Measurements from ENCODE around the gene ENKD1. TPM values are rescaled to one million over a fixed set of nuclear protein-coding genes. Genes with fewer than 3 reads are reported as not detected.

The ENKD1 gene
- total and polyA plus RNA-seq, 2 experiments from 2014 or later, result 11.6 to 11.8 TPM

DNA sequence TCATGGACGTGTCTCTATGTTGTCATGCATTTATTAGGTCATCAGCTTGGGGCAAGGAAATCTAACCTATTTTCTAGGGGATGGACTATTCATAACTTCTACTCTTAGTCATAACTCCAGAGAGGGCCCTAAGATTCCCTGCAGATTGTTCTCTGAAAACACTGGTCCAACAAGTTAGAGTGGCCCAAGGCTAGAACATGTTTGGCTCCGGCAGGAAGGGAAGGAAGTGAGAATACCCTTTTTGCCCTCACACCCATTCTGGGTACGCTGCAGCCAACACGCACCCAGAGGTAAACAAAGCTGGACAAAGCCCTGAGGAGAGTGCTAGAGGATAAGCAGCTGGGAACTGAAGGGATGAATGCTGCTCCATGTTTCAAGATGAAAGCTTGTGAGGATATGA, 10.0 kb upstream of the ENKD1 start:
- ATAC-seq (no peak), DNase-seq (ENCODE audit: low spot score) (no peak)
- no peak overlapping the region for H3K27ac Mint-ChIP-seq
- H2AFZ ChIP-seq, result no peak overlapping the region
- H3K4me3 Mint-ChIP-seq, result no peak overlapping the region
- no peaks in the 10 kb centered on the region for H3K4me1 ChIP-seq (ENCODE audit: insufficient read depth)
- H3K9me3 Mint-ChIP-seq, result no peaks in the 10 kb centered on the region
- H3K27ac ChIP-seq (ENCODE audit: low read depth), result no peak overlapping the region
- H3K4me1 Mint-ChIP-seq, result 0 out of 3 replicates have a peak, but pooled peaks cover 3% of the 10 kb centered on the region
- H3K36me3 ChIP-seq (ENCODE audit: insufficient read depth), result no peaks in the 10 kb centered on the region
- no peaks in the 10 kb centered on the region; the same call in 1 of the 2 replicates for H4K20me1 ChIP-seq (replicated peaks; ENCODE audit: insufficient read depth)
- peaks cover 15% of the 10 kb centered on the region for H3K27me3 Mint-ChIP-seq (ENCODE audit: insufficient read depth, low read depth, poor library complexity)
- TF ChIP-seq ZNF331 (CRISPR knock-in tag; IDR thresholded peaks at IDR 0.05; ENCODE audit: low read depth) (no peak), CREB1 (CRISPR knock-in tag; IDR thresholded peaks at IDR 0.05; ENCODE audit: low read depth) (no peak), JUNB (IDR thresholded peaks at IDR 0.05; ENCODE audit: unreplicated experiment) (no peak), EZH2phosphoT487 (IDR thresholded peaks at IDR 0.05; ENCODE audit: unreplicated experiment) (no peak)
- TF ChIP-seq, protein P1, sequence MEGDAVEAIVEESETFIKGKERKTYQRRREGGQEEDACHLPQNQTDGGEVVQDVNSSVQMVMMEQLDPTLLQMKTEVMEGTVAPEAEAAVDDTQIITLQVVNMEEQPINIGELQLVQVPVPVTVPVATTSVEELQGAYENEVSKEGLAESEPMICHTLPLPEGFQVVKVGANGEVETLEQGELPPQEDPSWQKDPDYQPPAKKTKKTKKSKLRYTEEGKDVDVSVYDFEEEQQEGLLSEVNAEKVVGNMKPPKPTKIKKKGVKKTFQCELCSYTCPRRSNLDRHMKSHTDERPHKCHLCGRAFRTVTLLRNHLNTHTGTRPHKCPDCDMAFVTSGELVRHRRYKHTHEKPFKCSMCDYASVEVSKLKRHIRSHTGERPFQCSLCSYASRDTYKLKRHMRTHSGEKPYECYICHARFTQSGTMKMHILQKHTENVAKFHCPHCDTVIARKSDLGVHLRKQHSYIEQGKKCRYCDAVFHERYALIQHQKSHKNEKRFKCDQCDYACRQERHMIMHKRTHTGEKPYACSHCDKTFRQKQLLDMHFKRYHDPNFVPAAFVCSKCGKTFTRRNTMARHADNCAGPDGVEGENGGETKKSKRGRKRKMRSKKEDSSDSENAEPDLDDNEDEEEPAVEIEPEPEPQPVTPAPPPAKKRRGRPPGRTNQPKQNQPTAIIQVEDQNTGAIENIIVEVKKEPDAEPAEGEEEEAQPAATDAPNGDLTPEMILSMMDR (conservative IDR thresholded peaks at IDR 0.05; ENCODE audit: low read depth in 2 of 2), result no peak
- no peaks in the 10 kb centered on the region for H3K79me2 ChIP-seq (replicated peaks; ENCODE audit: insufficient read depth)
- H3K4me2 ChIP-seq, result no peak overlapping the region
- 0 out of 3 replicates have a peak, but pooled peaks cover 3% of the 10 kb centered on the region for H3K36me3 Mint-ChIP-seq (ENCODE audit: low read depth)
- H3K4me3 ChIP-seq, result no peak overlapping the region
- no peaks in the 10 kb centered on the region for H3K27me3 ChIP-seq (ENCODE audit: insufficient read depth)
- H3F3A ChIP-seq (replicated peaks; ENCODE audit: low read depth), result 0 out of 2 replicates have a peak, but pooled peaks cover 4% of the 10 kb centered on the region
- no peaks in the 10 kb centered on the region for H3K9me2 ChIP-seq (ENCODE audit: insufficient read depth)

DNA sequence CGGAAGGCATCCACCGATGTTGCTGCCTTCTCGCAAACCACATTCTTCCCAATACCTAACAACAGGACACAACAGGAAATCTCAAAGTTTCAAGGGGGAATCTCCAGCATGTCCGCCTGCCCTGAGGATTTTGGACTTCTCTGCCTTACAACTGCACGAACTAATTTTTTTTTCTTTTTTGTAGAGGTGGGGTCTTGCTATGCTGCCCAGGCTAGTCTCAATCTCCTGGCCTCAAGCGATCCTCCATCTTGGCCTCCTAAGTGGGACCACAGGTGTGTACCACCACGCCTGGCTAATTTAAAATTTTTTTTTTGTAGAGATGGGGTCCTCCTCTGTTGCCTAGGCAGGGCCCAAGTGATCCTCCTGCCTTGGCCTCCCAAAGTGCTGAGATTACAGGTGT, 9.4 kb upstream of the ENKD1 start:
- Histone ChIP-seq H3K4me2 (no peak overlapping the region), H3K4me1 (ENCODE audit: insufficient read depth) (no peaks in the 10 kb centered on the region), H3F3A (replicated peaks; ENCODE audit: low read depth) (0 out of 2 replicates have a peak, but pooled peaks cover 4% of the 10 kb centered on the region), H3K36me3 (ENCODE audit: insufficient read depth) (no peaks in the 10 kb centered on the region), H3K4me3 (no peak overlapping the region), H2AFZ (no peak overlapping the region), H4K20me1 (replicated peaks; ENCODE audit: insufficient read depth) (no peaks in the 10 kb centered on the region; the same call in 1 of the 2 replicates), H3K79me2 (replicated peaks; ENCODE audit: insufficient read depth) (no peaks in the 10 kb centered on the region), H3K27ac (ENCODE audit: low read depth) (no peak overlapping the region), H3K27me3 (ENCODE audit: insufficient read depth) (no peaks in the 10 kb centered on the region), H3K9me2 (ENCODE audit: insufficient read depth) (no peaks in the 10 kb centered on the region)
- no peak for DNase-seq (ENCODE audit: low spot score)
- Mint-ChIP-seq H3K36me3 (ENCODE audit: low read depth) (0 out of 3 replicates have a peak, but pooled peaks cover 3% of the 10 kb centered on the region), H3K9me3 (no peaks in the 10 kb centered on the region), H3K27me3 (ENCODE audit: insufficient read depth, low read depth, poor library complexity) (peaks cover 15% of the 10 kb centered on the region), H3K4me1 (0 out of 3 replicates have a peak, but pooled peaks cover 3% of the 10 kb centered on the region), H3K4me3 (no peak overlapping the region), H3K27ac (no peak overlapping the region)
- no peak for ATAC-seq
- TF ChIP-seq ZNF114 (CRISPR knock-in tag; IDR thresholded peaks at IDR 0.05), result no peak
- no peak for TF ChIP-seq EZH2phosphoT487 (IDR thresholded peaks at IDR 0.05; ENCODE audit: unreplicated experiment)
- TF ChIP-seq NANOG (IDR thresholded peaks at IDR 0.05; ENCODE audit: borderline replicate concordance), result no peak
- TF ChIP-seq, protein P1 (conservative IDR thresholded peaks at IDR 0.05; ENCODE audit: low read depth in 2 of 2), result no peak
- TF ChIP-seq POLR2AphosphoS5 (IDR thresholded peaks at IDR 0.05; ENCODE audit: low read depth), result no peak
- no peak for TF ChIP-seq CREB1 (CRISPR knock-in tag; IDR thresholded peaks at IDR 0.05; ENCODE audit: low read depth)
- no peak for TF ChIP-seq EZH2 (IDR thresholded peaks at IDR 0.05; ENCODE audit: low read depth, unreplicated experiment)
- no peak for TF ChIP-seq ZNF331 (CRISPR knock-in tag; IDR thresholded peaks at IDR 0.05; ENCODE audit: low read depth)
- TF ChIP-seq, protein P2, sequence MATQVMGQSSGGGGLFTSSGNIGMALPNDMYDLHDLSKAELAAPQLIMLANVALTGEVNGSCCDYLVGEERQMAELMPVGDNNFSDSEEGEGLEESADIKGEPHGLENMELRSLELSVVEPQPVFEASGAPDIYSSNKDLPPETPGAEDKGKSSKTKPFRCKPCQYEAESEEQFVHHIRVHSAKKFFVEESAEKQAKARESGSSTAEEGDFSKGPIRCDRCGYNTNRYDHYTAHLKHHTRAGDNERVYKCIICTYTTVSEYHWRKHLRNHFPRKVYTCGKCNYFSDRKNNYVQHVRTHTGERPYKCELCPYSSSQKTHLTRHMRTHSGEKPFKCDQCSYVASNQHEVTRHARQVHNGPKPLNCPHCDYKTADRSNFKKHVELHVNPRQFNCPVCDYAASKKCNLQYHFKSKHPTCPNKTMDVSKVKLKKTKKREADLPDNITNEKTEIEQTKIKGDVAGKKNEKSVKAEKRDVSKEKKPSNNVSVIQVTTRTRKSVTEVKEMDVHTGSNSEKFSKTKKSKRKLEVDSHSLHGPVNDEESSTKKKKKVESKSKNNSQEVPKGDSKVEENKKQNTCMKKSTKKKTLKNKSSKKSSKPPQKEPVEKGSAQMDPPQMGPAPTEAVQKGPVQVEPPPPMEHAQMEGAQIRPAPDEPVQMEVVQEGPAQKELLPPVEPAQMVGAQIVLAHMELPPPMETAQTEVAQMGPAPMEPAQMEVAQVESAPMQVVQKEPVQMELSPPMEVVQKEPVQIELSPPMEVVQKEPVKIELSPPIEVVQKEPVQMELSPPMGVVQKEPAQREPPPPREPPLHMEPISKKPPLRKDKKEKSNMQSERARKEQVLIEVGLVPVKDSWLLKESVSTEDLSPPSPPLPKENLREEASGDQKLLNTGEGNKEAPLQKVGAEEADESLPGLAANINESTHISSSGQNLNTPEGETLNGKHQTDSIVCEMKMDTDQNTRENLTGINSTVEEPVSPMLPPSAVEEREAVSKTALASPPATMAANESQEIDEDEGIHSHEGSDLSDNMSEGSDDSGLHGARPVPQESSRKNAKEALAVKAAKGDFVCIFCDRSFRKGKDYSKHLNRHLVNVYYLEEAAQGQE (IDR thresholded peaks at IDR 0.05; ENCODE audit: unreplicated experiment), result no peak
- TF ChIP-seq STAT1 (IDR thresholded peaks at IDR 0.05; ENCODE audit: unreplicated experiment), result no peak
- TF ChIP-seq, protein P3, sequence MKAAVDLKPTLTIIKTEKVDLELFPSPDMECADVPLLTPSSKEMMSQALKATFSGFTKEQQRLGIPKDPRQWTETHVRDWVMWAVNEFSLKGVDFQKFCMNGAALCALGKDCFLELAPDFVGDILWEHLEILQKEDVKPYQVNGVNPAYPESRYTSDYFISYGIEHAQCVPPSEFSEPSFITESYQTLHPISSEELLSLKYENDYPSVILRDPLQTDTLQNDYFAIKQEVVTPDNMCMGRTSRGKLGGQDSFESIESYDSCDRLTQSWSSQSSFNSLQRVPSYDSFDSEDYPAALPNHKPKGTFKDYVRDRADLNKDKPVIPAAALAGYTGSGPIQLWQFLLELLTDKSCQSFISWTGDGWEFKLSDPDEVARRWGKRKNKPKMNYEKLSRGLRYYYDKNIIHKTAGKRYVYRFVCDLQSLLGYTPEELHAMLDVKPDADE (IDR thresholded peaks at IDR 0.05), result no peak
- TF ChIP-seq JUNB (IDR thresholded peaks at IDR 0.05; ENCODE audit: unreplicated experiment), result no peak

Data from GM23338 (cell line).